Measurements from ENCODE around the gene PDE7B.

Gene PDE7B

GRCh38 chr6:136030131-136030530, 178.6 kb downstream of the PDE7B start:
- DNase-seq (ENCODE audit: low read depth in 2 of 2) = no peak

- no peak for DNase-seq (ENCODE audit: low read depth in 2 of 2)
Measured at GRCh38 chr6:136031982-136032381, 180.5 kb downstream of the PDE7B start.

GRCh38 chr6:136033416-136033815, 181.9 kb downstream of the PDE7B start:
- DNase-seq (ENCODE audit: low read depth in 2 of 2) = no peak

- DNase-seq (ENCODE audit: low read depth in 2 of 2) = no peak
Measured at GRCh38 chr6:136034422-136034821, 182.9 kb downstream of the PDE7B start.

GRCh38 chr6:136035378-136036070, 184.0 kb downstream of the PDE7B start:
- no peak for DNase-seq (ENCODE audit: low read depth in 2 of 2)

GRCh38 chr6:136036071-136036380, 184.5 kb downstream of the PDE7B start:
- no peak for DNase-seq (ENCODE audit: low read depth in 2 of 2)

- DNase-seq (ENCODE audit: low read depth in 2 of 2) = no peak
Measured at GRCh38 chr6:136036601-136037000, 185.1 kb downstream of the PDE7B start.

- no peak for DNase-seq (ENCODE audit: low read depth in 2 of 2)
Measured at GRCh38 chr6:136037242-136037875, 185.9 kb downstream of the PDE7B start.

GRCh38 chr6:136037876-136038460, 186.5 kb downstream of the PDE7B start:
- no peak for DNase-seq (ENCODE audit: low read depth in 2 of 2)

- DNase-seq (ENCODE audit: low read depth in 2 of 2) = no peak
Measured at GRCh38 chr6:136038531-136038930, 187.0 kb downstream of the PDE7B start.

- DNase-seq (ENCODE audit: low read depth in 2 of 2) = no peak
Measured at GRCh38 chr6:136039185-136039584, 187.7 kb downstream of the PDE7B start.

GRCh38 chr6:136050475-136050874, 199.0 kb downstream of the PDE7B start:
- no peak for DNase-seq (ENCODE audit: low read depth in 2 of 2)

GRCh38 chr6:136051140-136051775, 199.8 kb downstream of the PDE7B start:
- no peak for DNase-seq (ENCODE audit: low read depth in 2 of 2)

- DNase-seq (ENCODE audit: low read depth in 2 of 2) = no peak
Measured at GRCh38 chr6:136052031-136052430, 200.5 kb downstream of the PDE7B start.

GRCh38 chr6:136058852-136059251, 207.4 kb downstream of the PDE7B start:
- DNase-seq (ENCODE audit: low read depth in 2 of 2) = no peak

- DNase-seq (ENCODE audit: low read depth in 2 of 2) = no peak
Measured at GRCh38 chr6:136059308-136059707, 207.8 kb downstream of the PDE7B start.

GRCh38 chr6:136060052-136060451, 208.6 kb downstream of the PDE7B start:
- no peak for DNase-seq (ENCODE audit: low read depth in 2 of 2)

- no peak for DNase-seq (ENCODE audit: low read depth in 2 of 2)
Measured at GRCh38 chr6:136060759-136061158, 209.3 kb downstream of the PDE7B start.

- no peak for DNase-seq (ENCODE audit: low read depth in 2 of 2)
Measured at GRCh38 chr6:136061701-136062100, 210.2 kb downstream of the PDE7B start.

- no peak for DNase-seq (ENCODE audit: low read depth in 2 of 2)
Measured at GRCh38 chr6:136063096-136063495, 211.6 kb downstream of the PDE7B start.

GRCh38 chr6:136066005-136066404, 214.5 kb downstream of the PDE7B start:
- no peak for DNase-seq (ENCODE audit: low read depth in 2 of 2)

GRCh38 chr6:136067731-136068341, 216.3 kb downstream of the PDE7B start:
- no peak for DNase-seq (ENCODE audit: low read depth in 2 of 2)

GRCh38 chr6:136069119-136069518, 217.6 kb downstream of the PDE7B start:
- no peak for DNase-seq (ENCODE audit: low read depth in 2 of 2)

Data from stimulated activated CD4-positive, alpha-beta T cell treated with anti-CD3 and anti-CD28 coated beads, Interleukin-1b, Interleukin-23, amount 100 ng/mL, for 1 hour (primary cell).